Kidney tubule cell (primary cell): ENCODE results near the gene PADI6.

ENCODE experiments used
- DNase-seq: peaks from one replicate; pipeline ENCODE4 v3.0.0-alpha.2; 2018; ENCODE audit warnings: low spot score

The PADI6 gene

GRCh38 chr1:17358557-17358956, 13.4 kb upstream of the PADI6 start:
- DNase-seq: no peak

GRCh38 chr1:17359031-17359430, 13.0 kb upstream of the PADI6 start:
- no peak for DNase-seq

GRCh38 chr1:17359808-17360207, 12.2 kb upstream of the PADI6 start:
- DNase-seq: no peak

GRCh38 chr1:17360272-17360956, 11.6 kb upstream of the PADI6 start:
- DNase-seq: no peak

GRCh38 chr1:17361687-17362086, 10.3 kb upstream of the PADI6 start:
- no peak for DNase-seq

GRCh38 chr1:17363351-17363750, 8.6 kb upstream of the PADI6 start:
- no peak for DNase-seq

- DNase-seq: no peak
Measured at GRCh38 chr1:17363771-17364170, 8.2 kb upstream of the PADI6 start.

GRCh38 chr1:17365293-17365692, 6.7 kb upstream of the PADI6 start:
- DNase-seq: no peak

GRCh38 chr1:17369466-17369865, 2.5 kb upstream of the PADI6 start:
- peak; percentile 78 for DNase-seq

- DNase-seq: peak; percentile 55
Measured at GRCh38 chr1:17370618-17371017, 1.4 kb upstream of the PADI6 start.

GRCh38 chr1:17372955-17373354, 959 bp downstream of the PADI6 start:
- no peak for DNase-seq

GRCh38 chr1:17375651-17376050, 3.7 kb downstream of the PADI6 start:
- DNase-seq: no peak

GRCh38 chr1:17377325-17377953, 5.4 kb downstream of the PADI6 start:
- peak; percentile 5 for DNase-seq

GRCh38 chr1:17381161-17381560, 9.2 kb downstream of the PADI6 start:
- DNase-seq: no peak

GRCh38 chr1:17392199-17392740, 20.3 kb downstream of the PADI6 start:
- DNase-seq: no peak

- DNase-seq: no peak
Measured at GRCh38 chr1:17393230-17393629, 21.2 kb downstream of the PADI6 start.

GRCh38 chr1:17397910-17398695, 26.1 kb downstream of the PADI6 start:
- DNase-seq: no peak

- no peak for DNase-seq
Measured at GRCh38 chr1:17400725-17401341, 28.8 kb downstream of the PADI6 start.

- no peak for DNase-seq
Measured at GRCh38 chr1:17401841-17402240, 29.8 kb downstream of the PADI6 start.

GRCh38 chr1:17403081-17403480, 31.1 kb downstream of the PADI6 start:
- DNase-seq: no peak

GRCh38 chr1:17404034-17404684, 32.2 kb downstream of the PADI6 start:
- no peak for DNase-seq

GRCh38 chr1:17404820-17405219, 32.8 kb downstream of the PADI6 start:
- no peak for DNase-seq
